GM19238 (cell line): ENCODE results near the gene ADGRB3.
"Not testable (repeated sequence)": the region's sequence is repeated elsewhere in the genome, so short reads cannot be mapped to it uniquely, and the experiment has no call there.

Experiments
- DNase-seq: peaks from one replicate; pipeline ENCODE4 v3.0.0; 2011; ENCODE audit warnings: low spot score; ENCODE audit not compliant: insufficient read length

ADGRB3 gene

DNA sequence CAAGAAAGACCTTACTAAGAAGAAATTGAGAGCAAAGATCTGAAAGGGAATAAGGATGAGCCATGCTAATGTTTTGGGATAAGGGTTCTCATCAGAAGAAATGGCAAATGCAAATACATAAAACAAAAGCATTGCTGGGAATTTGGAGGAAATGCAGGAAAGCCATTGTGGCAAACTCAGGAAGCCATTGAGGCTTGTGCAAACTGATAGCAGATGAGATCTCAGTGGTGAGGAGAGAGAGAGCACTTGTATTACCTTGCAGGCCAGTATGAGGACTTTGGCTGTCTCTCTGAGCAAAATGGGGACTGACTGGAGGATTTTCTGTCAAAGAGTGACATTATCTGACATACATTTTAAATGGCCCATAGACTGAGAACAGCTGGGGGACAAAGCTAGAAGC, 103.0 kb downstream of the ADGRB3 start:
- no peak for DNase-seq

DNA sequence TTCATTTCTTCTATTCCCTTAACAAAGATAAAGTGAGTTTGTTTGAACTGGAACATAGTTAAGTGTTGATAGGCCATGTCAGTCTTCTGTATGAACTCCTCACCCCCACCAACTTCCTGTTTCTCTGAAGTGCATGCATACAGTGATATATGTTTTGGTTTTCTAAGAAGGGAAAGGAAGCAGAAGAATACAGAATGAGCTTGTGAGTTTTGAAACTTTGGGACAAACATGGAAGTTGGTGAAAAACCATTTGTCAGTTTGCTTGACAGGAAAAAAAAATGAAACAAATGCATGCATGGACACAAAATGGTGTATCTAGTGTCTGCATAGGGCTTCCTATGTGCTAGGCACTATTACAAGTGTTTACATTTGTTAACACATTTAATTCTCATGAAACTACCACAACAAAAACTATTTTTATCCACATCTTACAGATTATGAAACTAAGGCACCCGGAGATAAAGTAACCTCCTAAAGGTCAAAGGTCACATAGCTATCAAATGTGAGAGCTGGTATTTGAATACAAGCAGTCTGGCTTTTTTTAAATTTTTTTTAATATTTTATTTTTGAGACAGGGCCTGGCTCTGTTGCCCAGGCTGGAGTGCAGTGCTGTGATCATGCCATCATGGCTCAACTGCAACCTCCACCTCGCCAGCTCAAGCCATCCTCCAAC, 105.9 kb downstream of the ADGRB3 start:
- DNase-seq: no peak

DNA sequence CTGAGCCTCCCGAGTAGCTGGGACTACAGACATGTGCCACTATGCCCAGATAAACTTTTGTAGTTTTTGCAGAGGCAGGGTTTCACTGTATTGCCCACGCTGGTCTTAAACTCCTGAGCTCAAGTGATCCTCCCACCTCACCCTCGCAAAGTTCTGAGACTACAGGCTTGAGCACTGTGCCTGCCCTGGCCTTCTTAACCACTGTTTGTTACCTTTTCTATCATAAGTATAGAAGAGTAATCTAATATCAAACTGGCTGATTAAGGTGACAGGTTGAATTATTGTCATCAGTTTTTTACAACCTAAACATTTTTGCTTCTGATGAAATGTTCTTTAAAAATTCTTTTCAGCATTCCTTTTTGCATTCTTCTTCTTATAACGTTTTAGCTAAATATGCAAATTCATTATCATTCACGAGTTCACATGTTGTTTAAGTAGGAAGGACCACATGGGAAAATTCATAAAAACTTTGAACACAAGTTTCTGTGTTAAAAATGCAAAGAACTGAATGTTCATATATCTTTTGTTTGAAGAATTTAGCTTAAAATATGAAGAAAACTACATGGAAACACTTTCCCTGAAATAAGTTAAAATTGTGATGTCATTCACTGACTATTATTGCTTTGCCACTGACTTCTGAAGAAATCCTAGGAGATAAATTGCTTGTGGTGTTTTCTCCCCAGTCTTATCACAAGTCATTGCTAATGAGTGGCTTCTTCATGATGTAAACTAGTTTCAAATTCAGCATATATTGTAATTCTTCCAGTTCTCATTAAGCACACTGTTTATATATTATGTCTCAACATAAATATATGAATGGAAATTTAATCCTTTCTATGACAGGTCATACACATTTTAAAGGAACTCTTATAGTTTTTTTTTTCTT, 106.7 kb downstream of the ADGRB3 start:
- no peak for DNase-seq

DNA sequence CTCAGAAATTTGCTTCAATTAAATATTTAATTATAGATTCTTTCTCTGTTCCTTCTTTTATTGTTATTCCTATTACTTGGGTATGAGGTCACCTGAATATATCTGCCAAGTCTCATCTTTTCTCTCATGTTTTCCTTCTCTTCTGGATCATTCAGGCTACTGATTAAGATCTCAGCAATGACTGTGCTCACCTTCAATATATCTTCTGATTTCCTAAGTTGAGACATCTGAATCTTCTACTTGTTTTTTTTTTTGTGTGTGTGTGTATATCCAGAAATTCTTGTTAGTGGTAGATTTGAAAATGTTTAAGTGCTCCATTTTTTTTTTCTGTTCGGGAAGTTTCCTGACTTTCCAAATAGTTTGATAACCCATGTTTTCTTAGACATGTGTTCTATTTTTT, 108.0 kb downstream of the ADGRB3 start:
- DNase-seq: no peak

DNA sequence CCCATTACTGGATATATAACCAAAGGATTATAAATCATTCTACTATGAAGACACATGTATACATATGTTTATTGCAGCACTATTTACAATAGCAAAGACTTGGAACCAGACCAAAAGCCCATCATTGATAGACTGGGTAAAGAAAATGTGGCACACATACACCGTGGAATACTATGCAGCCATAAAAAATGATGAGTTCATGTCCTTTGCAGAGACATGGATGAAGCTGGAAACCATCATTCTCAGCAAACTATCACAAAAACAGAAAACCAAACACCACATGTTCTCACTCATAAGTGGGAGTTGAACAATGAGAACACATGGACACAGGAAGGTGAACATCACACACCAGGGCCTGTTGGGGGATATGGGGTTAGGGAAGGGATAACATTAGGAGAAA, 109.3 kb downstream of the ADGRB3 start:
- not testable (repeated sequence) for DNase-seq

DNA sequence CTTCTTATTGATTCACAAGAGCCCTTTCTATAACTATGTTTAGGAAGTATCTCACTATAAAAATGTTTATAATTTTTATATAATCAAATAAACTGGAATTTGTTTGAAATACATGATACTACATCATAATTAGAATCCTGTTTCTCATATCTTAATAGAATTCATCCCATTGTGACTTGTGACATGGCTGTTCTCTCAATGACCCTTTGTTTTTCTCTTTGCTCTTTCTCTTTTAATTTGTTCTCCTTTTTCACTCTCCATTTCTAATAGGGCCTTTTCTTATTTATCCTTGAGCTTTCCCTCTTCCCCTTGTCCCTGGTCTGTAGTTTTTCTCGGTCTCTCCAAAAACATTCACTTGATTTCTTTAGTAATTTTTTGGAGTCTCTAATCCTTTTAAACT, 111.3 kb downstream of the ADGRB3 start:
- no peak for DNase-seq

DNA sequence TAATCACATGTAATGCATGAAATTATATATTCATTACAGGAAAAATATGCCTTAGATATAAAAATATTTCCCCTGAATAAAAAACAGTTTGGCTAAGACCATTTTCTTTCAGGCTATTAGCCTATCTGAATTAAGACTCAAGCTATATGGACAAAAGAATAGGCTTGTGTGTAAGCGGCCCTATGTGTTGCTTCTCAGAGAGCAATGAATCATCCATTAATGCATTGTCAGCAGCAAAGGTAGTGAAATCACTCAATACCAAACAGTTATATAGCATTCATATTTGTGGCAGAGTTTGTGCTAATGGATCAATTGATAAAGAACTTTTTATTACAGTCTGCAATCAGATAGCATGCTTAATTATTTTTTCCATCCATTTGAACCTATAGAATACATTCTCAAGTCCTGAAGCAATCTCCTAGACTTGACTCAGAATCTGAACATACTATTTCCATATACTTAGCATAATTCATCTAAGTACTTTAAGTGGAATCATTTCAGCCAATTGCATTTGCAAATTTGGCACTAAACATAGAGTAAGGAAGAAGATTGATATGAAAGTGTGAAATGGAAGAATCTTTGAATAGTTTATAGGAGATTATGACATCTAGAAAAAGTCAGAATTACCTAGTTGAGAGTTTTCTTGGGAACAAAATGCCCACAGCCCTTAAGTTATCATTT, 112.2 kb downstream of the ADGRB3 start:
- no peak for DNase-seq

DNA sequence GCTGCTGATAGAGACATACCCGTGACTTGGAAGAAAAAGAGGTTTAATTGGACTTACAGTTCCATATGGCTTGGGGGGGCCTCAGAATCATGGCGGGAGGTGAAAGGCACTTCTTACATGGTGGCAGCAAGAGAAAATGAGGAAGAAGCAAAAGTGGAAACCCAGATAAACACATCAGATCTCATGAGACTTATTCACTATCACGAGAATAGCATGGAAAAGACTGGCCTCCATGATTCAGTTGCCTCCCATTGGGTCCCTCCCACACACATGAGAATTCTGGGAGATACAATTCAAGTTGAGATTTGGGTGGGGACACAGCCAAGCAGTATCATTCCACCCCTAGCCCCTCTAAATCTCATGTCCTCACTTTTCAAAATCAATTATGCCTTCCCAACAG, 112.8 kb downstream of the ADGRB3 start:
- not testable (repeated sequence) for DNase-seq

DNA sequence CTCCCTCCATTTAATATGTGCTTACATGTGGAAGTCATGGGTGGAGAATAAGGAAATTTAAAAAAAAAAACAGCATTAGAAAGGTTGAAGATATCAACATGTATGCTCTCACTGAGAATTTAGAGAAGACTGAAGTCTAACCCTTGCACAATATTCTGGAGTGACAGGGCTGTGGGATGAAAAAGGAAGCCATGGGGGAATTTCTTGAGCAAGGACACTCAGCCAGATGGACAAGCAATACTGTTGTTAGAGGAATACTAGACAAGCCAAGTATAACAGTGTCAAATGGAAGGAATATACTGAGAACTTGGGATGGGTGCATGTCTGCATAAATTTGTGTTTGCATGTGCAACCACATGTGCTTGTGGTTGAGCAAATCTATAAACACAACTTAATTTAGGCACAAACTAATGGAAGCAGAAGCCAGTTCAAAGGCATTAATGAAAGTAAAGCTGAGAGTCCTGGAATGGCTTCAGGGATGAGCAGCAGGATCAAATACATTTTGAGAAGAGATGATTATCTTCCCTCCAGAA, 119.7 kb downstream of the ADGRB3 start:
- DNase-seq: no peak

DNA sequence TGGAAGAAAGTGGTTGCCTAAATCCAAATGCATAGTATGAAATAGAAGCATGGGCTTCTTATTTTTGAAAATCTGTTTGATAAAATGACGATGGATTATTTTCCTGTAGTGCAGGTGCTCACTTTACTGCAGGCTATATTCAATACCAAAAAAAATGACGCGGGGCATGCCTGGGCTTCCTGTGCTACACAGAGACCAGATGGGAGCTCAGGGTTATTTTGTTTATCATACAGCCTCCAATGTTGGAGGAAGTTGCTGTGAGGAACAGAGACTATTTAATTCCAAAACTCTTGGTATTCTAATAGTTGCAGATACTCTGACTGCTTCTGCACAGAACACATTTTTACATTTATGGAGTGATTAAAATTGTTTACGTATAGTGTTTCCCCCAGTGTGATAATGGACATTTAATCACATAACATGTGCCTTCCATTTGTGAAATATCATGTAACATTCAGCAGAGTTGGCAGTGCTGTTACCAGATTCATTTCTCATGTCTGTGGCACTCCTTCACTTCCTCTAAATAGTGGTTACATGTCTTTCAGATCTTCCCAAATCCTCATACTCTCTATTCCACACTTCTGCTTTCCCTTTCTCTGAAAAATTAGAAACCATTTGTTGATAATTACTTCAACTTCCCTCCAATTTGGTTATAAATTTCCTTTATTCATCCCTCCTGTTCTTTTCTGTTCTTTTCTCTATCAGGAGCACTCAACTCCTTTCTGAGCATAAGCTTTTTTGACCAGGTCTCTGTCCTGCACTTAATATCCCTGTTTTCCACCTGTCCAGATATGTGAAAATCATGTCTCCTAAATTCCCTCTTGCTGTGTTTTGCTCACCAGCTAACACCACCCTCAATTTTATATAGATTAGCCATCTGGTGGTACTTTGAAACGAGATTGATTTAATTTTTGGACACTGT, 121.6 kb downstream of the ADGRB3 start:
- DNase-seq: no peak

DNA sequence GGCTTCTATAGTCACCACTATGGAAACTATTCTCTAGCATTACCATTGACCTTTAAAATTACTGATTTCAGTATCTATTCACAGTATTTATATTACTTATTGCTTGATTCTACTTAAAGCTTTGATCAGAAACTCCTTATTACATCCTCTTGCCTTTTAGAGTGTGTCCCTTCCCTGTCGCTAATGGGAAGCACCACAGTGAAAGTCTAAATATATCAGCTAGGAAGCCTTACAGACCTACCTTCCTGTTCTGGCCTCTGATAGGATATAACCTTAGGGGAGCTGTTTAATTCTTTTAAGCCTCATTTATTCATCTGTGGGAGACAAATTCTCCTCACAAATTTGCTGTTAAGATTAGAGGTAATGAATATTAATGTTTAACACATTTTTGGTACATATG, 122.7 kb downstream of the ADGRB3 start:
- no peak for DNase-seq

DNA sequence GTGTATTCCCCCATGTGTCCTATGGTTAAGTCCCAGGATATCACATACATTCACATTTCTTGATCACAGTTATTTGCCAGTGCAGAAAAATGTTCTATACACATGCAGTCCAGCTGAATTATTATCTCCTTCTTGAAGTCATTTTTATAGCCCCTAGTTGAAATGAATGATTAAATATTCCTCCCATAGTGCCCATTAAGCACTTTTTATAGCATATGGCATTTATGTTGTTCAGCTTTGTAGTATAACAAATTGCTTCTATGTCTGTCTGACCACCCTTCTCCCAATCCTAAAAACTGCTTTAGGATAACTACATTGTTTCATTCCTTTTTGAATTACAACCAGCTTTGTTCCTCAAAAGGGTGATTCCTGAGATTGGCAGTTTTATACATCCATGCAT, 123.5 kb downstream of the ADGRB3 start:
- no peak for DNase-seq

DNA sequence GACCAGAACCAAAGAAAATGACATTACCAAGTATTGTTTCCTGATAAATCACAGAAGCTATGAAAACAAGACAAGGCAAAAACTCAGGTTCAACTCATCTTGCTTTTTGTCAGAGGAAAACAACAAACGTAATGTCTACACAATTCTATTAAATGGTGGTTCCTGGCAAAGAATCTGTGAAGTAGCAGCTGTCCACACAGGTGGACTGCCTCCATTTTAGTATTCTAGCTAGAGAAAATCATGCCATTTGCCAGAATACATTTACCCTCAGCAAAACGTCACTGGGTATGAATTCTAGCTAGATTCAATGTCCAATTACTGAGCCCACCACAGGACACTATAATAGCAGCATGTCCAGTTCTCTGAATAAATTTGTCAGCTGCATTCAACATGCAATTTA, 125.4 kb downstream of the ADGRB3 start:
- no peak for DNase-seq

DNA sequence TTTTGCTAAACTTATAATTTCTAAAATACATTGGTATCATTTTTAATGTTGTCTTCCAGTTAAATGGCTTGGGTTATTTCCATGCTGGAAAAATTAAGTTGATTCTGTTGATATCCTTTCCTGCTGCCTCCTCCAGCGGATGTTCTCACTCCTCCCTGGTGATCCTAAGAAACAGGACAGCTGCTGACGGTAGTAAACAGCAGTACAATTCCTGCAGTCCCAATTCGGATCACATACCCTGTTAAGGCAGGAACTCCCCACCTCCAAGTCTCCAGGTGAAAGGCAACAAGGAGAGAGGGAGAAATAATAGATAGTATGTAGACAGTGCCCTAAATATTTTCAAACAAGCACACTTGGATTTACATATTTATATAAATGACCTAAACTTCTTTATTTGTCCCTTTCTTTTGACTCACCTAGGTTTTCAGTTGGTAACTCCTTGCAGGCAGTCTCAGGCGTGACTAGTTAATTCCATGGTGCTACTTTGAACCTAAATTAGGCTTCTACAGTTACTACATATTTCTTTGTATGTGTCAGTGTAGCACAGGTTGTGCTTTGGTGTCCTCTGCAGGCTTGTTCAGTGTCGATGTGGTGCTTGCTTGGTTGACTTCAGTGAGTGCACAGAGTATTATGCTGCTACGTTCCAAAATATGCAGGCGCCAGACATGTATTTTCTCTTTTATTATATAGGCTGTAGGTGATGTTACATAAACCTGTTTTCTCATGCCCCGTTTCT, 126.0 kb downstream of the ADGRB3 start:
- DNase-seq: no peak

DNA sequence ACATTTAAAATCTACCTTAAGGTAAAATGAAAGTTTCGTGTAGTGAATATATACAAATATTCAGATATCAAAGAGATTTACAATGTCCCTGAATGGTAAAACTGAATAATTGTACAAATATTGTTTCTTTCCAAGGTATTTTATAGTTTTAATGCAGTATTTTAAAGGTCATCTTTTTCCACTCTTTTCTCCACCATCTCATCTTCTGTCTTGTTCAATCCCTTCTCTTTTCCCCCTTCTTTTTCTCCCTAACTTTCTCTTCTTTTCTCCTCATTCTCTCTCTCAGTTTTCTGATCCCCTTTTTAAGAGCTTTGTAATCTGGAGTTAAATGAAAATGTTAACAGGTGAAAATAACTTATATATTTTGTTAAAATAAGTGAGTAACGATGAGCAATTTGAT, 126.9 kb downstream of the ADGRB3 start:
- no peak for DNase-seq

DNA sequence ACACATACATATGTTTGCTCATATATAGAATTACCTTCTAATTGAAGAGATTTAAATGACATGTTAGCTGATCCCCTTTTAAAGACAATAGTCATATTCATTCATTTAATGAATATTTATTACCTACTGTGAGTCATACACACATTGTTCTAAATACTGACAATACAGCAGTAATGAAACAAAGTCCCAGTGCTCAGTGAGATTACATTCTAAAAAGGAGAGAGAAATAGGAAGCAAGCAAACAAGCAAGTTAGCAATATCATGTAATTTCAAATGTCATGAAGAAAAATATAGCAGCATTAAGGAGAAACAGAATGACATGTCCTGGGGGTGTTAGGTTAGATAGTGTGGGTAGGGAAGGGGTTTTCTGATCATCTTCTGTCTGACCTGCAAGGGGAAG, 136.3 kb downstream of the ADGRB3 start:
- DNase-seq: no peak

DNA sequence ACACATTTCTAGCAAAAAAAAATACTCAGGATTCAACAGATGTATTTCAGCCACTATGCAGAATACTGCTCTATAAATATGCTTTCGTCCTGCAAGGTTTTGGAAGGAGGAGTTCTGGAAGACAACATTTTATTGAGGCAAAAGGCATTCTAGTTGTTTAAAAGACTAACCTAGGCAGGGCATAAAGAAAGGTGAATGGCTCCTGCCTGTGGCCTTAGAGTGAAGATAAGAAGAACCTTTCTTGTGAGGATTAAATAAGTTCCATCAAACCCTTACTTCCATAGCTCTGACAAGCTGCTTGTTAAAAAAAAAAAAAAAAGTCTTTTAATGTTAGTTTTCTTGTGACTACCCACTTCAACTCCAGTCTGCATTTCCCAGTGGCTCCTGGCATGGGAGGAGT, 139.8 kb downstream of the ADGRB3 start:
- DNase-seq: no peak

DNA sequence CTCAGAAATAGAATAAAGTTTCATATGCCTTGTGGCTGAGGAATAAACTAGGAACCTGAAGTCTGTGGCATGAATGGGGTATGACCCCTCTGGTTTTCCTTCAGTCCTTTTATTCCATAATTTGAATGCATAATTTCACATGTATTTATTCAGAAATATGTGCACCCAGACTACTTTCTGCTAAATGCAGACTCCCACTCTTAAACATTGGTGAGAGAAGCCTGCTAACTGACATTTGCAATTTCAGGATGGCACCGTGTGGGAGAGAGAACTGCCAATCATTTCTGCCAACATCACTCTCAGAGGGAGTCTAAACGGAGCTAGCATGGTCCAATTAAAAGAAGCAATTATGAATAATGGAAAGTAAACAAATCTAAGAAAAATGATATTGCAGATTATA, 141.3 kb downstream of the ADGRB3 start:
- no peak for DNase-seq

DNA sequence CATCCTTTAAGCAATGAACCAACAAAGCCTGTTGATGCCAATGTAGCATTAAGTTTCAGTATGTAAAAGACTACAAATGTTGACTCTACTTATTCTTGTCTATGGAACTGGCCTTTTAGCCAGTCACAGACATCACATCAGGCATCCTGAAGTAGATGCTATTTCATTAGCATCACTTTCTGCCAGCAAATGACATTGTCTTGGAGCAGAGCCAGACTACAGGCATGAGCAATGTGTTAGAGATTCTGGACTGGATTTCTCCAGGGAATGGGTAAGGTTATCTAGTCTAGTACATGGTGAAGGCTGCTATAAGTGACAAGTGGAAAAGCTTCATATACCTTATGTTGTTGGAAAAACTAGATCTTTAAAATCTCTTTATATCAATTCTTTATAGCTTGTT, 142.9 kb downstream of the ADGRB3 start:
- no peak for DNase-seq

DNA sequence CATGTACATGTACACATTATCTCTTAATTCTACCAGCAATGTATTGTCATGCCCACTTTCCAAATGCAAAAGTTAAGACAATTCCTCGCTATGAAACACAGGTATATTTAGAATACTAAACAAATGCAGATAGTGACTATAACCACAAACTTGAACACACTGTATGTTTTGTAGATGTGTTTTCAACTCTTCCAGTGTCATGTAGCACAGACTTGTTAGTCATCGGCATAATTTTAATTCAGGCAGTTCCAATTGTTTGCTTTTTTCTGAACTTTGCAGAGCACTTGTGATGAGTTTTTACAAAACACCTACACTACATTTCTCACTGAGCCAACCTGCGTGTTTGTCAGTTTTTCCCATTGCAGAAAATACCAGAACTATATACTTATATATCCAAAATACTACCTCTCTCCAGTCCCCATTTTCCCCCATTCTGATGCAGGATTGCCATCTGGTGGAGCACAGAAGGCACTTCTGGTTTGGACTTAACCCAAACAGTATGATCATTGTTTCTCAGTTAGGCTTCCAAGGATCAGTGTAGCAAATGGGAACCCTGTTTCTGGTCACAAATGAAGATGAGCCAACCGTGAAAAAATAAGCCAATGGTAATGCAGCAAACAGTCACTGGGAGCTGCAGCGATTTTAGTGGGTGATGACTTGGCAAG, 143.4 kb downstream of the ADGRB3 start:
- no peak for DNase-seq
